ENCODE data around the gene ST6GALNAC1.

ST6GALNAC1 gene

DNA sequence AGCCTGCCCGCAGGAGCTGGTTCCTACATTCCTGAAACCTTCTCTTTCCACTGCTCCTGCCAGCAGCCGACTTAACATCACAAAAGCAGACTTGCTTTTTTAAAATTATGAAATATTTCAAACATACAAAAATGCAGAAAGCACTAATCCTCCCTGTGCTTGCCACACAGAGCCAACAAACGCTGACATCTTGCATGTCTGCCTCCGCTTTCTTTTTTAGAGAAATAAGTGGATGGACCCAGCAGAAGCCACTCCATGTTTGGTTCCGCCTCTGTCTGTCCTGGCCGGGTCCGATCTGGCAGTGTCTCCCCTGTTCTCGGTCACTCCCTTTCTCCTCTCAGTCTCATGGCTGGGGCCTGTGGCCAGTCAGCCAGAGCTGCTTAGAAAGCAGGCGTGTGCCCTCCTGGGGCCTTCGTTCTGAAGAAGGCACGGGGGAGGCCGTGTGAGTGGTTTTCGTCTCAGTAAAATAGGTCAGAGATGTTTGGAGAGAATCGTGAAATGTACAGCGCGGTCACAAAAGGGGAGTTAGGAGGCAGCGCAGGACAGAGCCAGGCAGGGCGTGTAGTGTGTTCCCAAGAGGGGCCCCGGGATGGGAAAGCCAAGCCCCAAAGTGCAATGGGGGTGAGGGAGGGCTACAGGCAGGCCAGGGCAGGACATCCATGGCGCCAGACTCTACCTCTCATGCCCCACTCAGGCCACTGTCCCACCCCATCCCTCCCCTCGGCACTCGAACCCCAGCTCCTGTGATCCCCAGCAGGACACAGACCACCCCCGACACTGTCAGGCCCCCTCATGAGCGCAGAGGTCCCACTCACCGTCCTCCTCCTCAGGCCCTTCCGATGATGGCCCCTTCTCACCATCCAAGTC lies 44.0 kb upstream of the ST6GALNAC1 start:
- no peak overlapping the region for H3K23ac ChIP-seq (ENCODE audit: low read length)
- no peak overlapping the region for H3K56ac ChIP-seq (ENCODE audit: low read length)
- no peaks in the 10 kb centered on the region for H3K79me1 ChIP-seq (ENCODE audit: low read length)
- H4K5ac ChIP-seq (ENCODE audit: low read length) = no peak overlapping the region
- no peak overlapping the region for H2BK5ac ChIP-seq (ENCODE audit: low read length)
- no peak overlapping the region for H3K27ac ChIP-seq (ENCODE audit: low read depth, low read length)
- H2BK15ac ChIP-seq (replicated peaks; ENCODE audit: low read depth) = no peak overlapping the region
- H3K4me1 ChIP-seq (ENCODE audit: control insufficient read depth, low read depth, low read length) = no peaks in the 10 kb centered on the region
- no peaks in the 10 kb centered on the region for H3K79me2 ChIP-seq (ENCODE audit: control insufficient read depth, insufficient read depth, low read length)
- no CpG with 5 or more reads among the region's 26 CpGs for WGBS (ENCODE audit: extremely low coverage, insufficient coverage, low lambda C conversion rate)
- no peak overlapping the region for H3K18ac ChIP-seq (ENCODE audit: low read length)
- no peak overlapping the region for H3K9ac ChIP-seq (ENCODE audit: low read length)
- H3K36me3 ChIP-seq (ENCODE audit: control insufficient read depth, insufficient read depth, low read length) = no peaks in the 10 kb centered on the region
- no peak overlapping the region for H2AK5ac ChIP-seq (ENCODE audit: low read length)
- H3K27me3 ChIP-seq (ENCODE audit: insufficient read depth, low read length, poor library complexity) = no peaks in the 10 kb centered on the region
- H4K8ac ChIP-seq (ENCODE audit: low read depth, low read length) = no peak overlapping the region
- no peak overlapping the region for H2BK120ac ChIP-seq (ENCODE audit: low read depth, low read length)
- DNase-seq = no peak
- no peak overlapping the region for H3K4ac ChIP-seq (ENCODE audit: low read depth, low read length)
- no peak overlapping the region for H3K4me3 ChIP-seq (ENCODE audit: low read length)
- H3K4me2 ChIP-seq (ENCODE audit: low read length) = no peak overlapping the region

DNA sequence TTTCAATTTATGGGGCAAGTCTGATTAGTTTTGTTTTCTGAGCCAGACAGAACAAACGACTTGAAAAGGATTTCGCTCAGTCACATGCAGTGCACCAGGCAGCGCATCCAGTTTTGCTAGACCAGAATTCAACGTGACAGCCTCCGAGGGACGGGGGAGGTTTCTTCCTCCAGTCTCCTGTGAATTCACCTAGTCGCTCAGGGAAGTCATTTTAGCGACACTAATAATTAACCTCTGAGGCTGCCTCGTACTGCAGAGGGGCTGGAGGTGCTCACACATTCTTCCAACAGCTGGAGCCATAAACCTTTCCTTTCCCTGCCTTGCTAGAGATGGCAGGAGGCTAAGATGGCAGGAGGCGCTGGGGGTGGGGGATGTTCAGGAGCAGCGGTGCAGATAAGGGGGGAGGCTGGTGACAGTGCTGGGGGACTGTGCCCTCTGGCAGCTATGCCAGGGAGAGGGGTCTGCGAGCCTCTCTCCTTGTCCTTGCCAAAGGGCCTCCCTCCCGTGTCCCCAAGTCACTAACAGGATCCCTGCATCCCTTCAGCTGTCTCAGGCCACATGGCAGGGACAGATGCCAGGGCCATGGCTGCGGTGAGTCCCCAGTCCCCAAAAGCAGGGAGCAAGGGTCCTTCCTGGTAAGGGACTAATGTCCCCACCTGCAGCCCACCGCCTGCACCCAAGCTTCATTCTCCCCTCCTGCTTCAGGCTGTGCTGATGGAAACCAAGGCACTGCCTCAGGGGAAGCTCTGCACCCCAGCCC lies 43.2 kb upstream of the ST6GALNAC1 start:
- Histone ChIP-seq H3K4ac (ENCODE audit: low read depth, low read length) (no peak overlapping the region), H3K79me1 (ENCODE audit: low read length) (no peaks in the 10 kb centered on the region), H2BK120ac (ENCODE audit: low read depth, low read length) (no peak overlapping the region), H3K4me2 (ENCODE audit: low read length) (no peak overlapping the region), H3K79me2 (ENCODE audit: control insufficient read depth, insufficient read depth, low read length) (no peaks in the 10 kb centered on the region), H2AK5ac (ENCODE audit: low read length) (no peak overlapping the region), H4K8ac (ENCODE audit: low read depth, low read length) (no peak overlapping the region), H3K18ac (ENCODE audit: low read length) (no peak overlapping the region), H3K4me1 (ENCODE audit: control insufficient read depth, low read depth, low read length) (no peaks in the 10 kb centered on the region), H3K9ac (ENCODE audit: low read length) (no peak overlapping the region), H3K27ac (ENCODE audit: low read depth, low read length) (no peak overlapping the region), H2BK5ac (ENCODE audit: low read length) (no peak overlapping the region), H3K4me3 (ENCODE audit: low read length) (no peak overlapping the region), H2BK15ac (replicated peaks; ENCODE audit: low read depth) (no peak overlapping the region), H4K5ac (ENCODE audit: low read length) (no peak overlapping the region), H3K36me3 (ENCODE audit: control insufficient read depth, insufficient read depth, low read length) (no peaks in the 10 kb centered on the region), H3K23ac (ENCODE audit: low read length) (no peak overlapping the region), H3K27me3 (ENCODE audit: insufficient read depth, low read length, poor library complexity) (no peaks in the 10 kb centered on the region), H3K56ac (ENCODE audit: low read length) (no peak overlapping the region)
- no peak for DNase-seq
- no CpG with 5 or more reads among the region's 15 CpGs for WGBS (ENCODE audit: extremely low coverage, insufficient coverage, low lambda C conversion rate)

GRCh38 chr17:76685846-76686245 lies 42.3 kb upstream of the ST6GALNAC1 start:
- H3K36me3 ChIP-seq (ENCODE audit: control insufficient read depth, insufficient read depth, low read length) = no peaks in the 10 kb centered on the region
- H3K27me3 ChIP-seq (ENCODE audit: insufficient read depth, low read length, poor library complexity) = no peaks in the 10 kb centered on the region
- H3K4me1 ChIP-seq (ENCODE audit: control insufficient read depth, low read depth, low read length) = no peaks in the 10 kb centered on the region
- no peak overlapping the region for H3K27ac ChIP-seq (ENCODE audit: low read depth, low read length)
- no peak overlapping the region for H3K4me3 ChIP-seq (ENCODE audit: low read length)
- no peak overlapping the region for H2BK120ac ChIP-seq (ENCODE audit: low read depth, low read length)
- no peak overlapping the region for H3K9ac ChIP-seq (ENCODE audit: low read length)
- no peak overlapping the region for H3K18ac ChIP-seq (ENCODE audit: low read length)
- H3K79me1 ChIP-seq (ENCODE audit: low read length) = no peaks in the 10 kb centered on the region
- no peak overlapping the region for H2AK5ac ChIP-seq (ENCODE audit: low read length)
- H3K4ac ChIP-seq (ENCODE audit: low read depth, low read length) = no peak overlapping the region
- no peak overlapping the region for H2BK15ac ChIP-seq (replicated peaks; ENCODE audit: low read depth)
- no peak overlapping the region for H3K4me2 ChIP-seq (ENCODE audit: low read length)
- H4K8ac ChIP-seq (ENCODE audit: low read depth, low read length) = no peak overlapping the region
- H3K56ac ChIP-seq (ENCODE audit: low read length) = no peak overlapping the region
- no CpG with 5 or more reads among the region's 8 CpGs for WGBS (ENCODE audit: extremely low coverage, insufficient coverage, low lambda C conversion rate)
- no peaks in the 10 kb centered on the region for H3K79me2 ChIP-seq (ENCODE audit: control insufficient read depth, insufficient read depth, low read length)
- H2BK5ac ChIP-seq (ENCODE audit: low read length) = no peak overlapping the region
- DNase-seq = no peak
- H3K23ac ChIP-seq (ENCODE audit: low read length) = no peak overlapping the region
- H4K5ac ChIP-seq (ENCODE audit: low read length) = no peak overlapping the region

DNA sequence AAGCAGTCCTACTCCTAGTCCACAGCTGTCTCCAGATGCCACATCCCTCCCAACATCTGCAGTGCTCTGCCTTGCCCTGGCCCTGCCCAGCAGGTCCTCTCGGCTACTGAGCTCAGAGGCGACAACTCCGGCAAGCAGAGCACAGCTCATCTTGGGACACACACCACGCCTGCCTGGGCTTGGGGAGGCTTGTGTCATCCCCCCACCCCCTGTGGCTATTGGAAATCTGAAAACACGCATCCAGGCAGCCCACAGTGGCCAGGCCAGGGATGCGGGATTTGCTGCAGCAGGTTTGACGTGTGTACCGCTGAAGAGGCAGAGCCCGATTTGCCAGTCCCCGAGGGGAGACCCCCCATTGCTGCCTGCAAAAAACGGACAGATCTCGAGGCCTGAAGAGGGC lies 41.8 kb upstream of the ST6GALNAC1 start:
- Histone ChIP-seq H2BK120ac (ENCODE audit: low read depth, low read length) (no peak overlapping the region), H3K56ac (ENCODE audit: low read length) (no peak overlapping the region), H3K4ac (ENCODE audit: low read depth, low read length) (no peak overlapping the region), H2BK5ac (ENCODE audit: low read length) (no peak overlapping the region), H2BK15ac (replicated peaks; ENCODE audit: low read depth) (no peak overlapping the region), H3K4me1 (ENCODE audit: control insufficient read depth, low read depth, low read length) (no peaks in the 10 kb centered on the region), H3K79me1 (ENCODE audit: low read length) (no peaks in the 10 kb centered on the region), H3K27ac (ENCODE audit: low read depth, low read length) (no peak overlapping the region), H3K79me2 (ENCODE audit: control insufficient read depth, insufficient read depth, low read length) (no peaks in the 10 kb centered on the region), H3K9ac (ENCODE audit: low read length) (no peak overlapping the region), H4K5ac (ENCODE audit: low read length) (no peak overlapping the region), H3K27me3 (ENCODE audit: insufficient read depth, low read length, poor library complexity) (no peaks in the 10 kb centered on the region), H3K23ac (ENCODE audit: low read length) (no peak overlapping the region), H2AK5ac (ENCODE audit: low read length) (no peak overlapping the region), H3K4me3 (ENCODE audit: low read length) (no peak overlapping the region), H3K36me3 (ENCODE audit: control insufficient read depth, insufficient read depth, low read length) (no peaks in the 10 kb centered on the region), H3K4me2 (ENCODE audit: low read length) (no peak overlapping the region), H4K8ac (ENCODE audit: low read depth, low read length) (no peak overlapping the region), H3K18ac (ENCODE audit: low read length) (no peak overlapping the region)
- no CpG with 5 or more reads among the region's 12 CpGs for WGBS (ENCODE audit: extremely low coverage, insufficient coverage, low lambda C conversion rate)
- no peak for DNase-seq

GRCh38 chr17:76684756-76685155 lies 41.2 kb upstream of the ST6GALNAC1 start:
- Histone ChIP-seq H3K4me2 (ENCODE audit: low read length) (no peak overlapping the region), H4K8ac (ENCODE audit: low read depth, low read length) (no peak overlapping the region), H3K4ac (ENCODE audit: low read depth, low read length) (no peak overlapping the region), H3K9ac (ENCODE audit: low read length) (no peak overlapping the region), H3K4me1 (ENCODE audit: control insufficient read depth, low read depth, low read length) (no peaks in the 10 kb centered on the region), H3K4me3 (ENCODE audit: low read length) (no peak overlapping the region), H2BK5ac (ENCODE audit: low read length) (no peak overlapping the region), H4K5ac (ENCODE audit: low read length) (no peak overlapping the region), H2BK15ac (replicated peaks; ENCODE audit: low read depth) (no peak overlapping the region), H3K56ac (ENCODE audit: low read length) (no peak overlapping the region), H2AK5ac (ENCODE audit: low read length) (no peak overlapping the region), H3K27me3 (ENCODE audit: insufficient read depth, low read length, poor library complexity) (no peaks in the 10 kb centered on the region), H3K79me1 (ENCODE audit: low read length) (no peaks in the 10 kb centered on the region), H3K36me3 (ENCODE audit: control insufficient read depth, insufficient read depth, low read length) (no peaks in the 10 kb centered on the region), H3K23ac (ENCODE audit: low read length) (no peak overlapping the region), H2BK120ac (ENCODE audit: low read depth, low read length) (no peak overlapping the region), H3K18ac (ENCODE audit: low read length) (no peak overlapping the region), H3K79me2 (ENCODE audit: control insufficient read depth, insufficient read depth, low read length) (no peaks in the 10 kb centered on the region), H3K27ac (ENCODE audit: low read depth, low read length) (no peak overlapping the region)
- WGBS (ENCODE audit: extremely low coverage, insufficient coverage, low lambda C conversion rate) = no CpG with 5 or more reads among the region's 7 CpGs
- DNase-seq = no peak

All from mesendoderm (in vitro differentiated cells).